GM21390 (cell line): Measurements from ENCODE around the gene FAM9C.
"Not testable (repeated sequence)": the region's sequence is repeated elsewhere in the genome, so short reads cannot be mapped to it uniquely, and the experiment has no call there.

ENCODE experiments used
- ATAC-seq: cut with Tn5 transposase; IDR thresholded peaks from one replicate; pipeline ENCODE4 v1.9.1; 2021; ENCODE audit not compliant: unreplicated experiment

The FAM9C gene

GRCh38 chrX:13076176-13076961, 31.9 kb upstream of the FAM9C start:
- ATAC-seq, result no peak

- peak; percentile 66 for ATAC-seq
These were observed 30.2 kb upstream of the FAM9C start for GRCh38 chrX:13074297-13075262.

GRCh38 chrX:13069771-13070416, 25.5 kb upstream of the FAM9C start:
- ATAC-seq, result no peak

DNA sequence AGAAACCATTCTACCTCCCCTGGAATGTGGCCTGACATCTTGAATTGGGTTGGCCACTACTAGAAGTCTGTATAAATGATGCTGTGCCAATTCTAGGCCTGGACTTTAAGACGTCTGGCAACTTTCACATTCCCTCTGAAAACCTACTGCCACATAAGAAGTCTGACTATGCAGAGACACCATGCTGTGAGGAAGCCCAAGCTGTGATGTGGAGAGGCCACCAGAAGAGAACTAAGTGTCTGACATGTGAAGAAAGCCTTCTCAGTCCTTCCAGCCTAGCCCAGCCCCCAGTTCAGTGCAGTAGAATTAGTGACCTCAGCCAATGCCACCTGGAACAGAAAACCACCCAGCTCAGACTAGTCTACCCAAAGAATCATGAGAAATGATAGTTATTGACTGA, 24.2 kb upstream of the FAM9C start:
- no peak for ATAC-seq

GRCh38 chrX:13067773-13068172, 23.4 kb upstream of the FAM9C start:
- ATAC-seq, result no peak

- no peak for ATAC-seq
These were observed 22.0 kb upstream of the FAM9C start for GRCh38 chrX:13066391-13066790.

GRCh38 chrX:13064599-13065143, 20.3 kb upstream of the FAM9C start:
- ATAC-seq, result no peak

DNA sequence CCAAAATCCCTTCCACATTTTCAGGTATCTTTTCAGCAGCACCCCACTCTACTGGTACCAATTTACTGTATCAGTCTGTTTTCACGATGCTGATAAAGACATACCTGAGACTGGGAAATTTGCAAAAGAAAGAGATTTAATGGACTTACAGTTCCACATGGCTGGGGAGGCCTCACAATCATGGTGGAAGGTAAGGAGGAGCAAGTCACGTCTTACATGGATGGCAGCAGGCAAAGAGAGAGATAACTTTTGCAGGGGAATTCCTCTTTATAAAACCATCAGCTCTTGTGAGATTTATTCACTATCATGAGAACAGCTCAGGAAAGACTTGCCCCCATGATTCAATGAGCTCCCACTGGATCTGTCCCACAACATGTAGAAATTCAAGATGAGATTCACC, 18.7 kb upstream of the FAM9C start:
- ATAC-seq, result not testable (repeated sequence)

DNA sequence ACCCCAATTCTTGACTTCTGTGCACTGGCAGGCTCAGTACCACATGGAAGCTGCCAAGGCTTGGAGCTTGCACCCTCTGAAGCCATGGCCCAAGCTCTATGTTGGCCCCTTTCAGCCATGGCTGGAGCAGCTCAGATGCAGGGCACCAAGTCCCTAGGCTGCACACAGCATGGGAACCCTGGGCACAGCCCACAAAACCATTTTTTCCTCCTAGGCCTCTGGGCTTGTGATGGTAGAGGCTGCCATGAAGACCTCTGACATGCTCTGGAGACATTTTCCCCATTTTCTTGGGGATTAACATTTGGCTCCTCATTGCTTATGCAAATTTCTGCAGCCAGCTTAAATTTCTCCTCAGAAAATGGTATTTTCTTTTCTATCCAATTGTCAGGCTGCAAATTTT, 17.9 kb upstream of the FAM9C start:
- not testable (repeated sequence) for ATAC-seq

DNA sequence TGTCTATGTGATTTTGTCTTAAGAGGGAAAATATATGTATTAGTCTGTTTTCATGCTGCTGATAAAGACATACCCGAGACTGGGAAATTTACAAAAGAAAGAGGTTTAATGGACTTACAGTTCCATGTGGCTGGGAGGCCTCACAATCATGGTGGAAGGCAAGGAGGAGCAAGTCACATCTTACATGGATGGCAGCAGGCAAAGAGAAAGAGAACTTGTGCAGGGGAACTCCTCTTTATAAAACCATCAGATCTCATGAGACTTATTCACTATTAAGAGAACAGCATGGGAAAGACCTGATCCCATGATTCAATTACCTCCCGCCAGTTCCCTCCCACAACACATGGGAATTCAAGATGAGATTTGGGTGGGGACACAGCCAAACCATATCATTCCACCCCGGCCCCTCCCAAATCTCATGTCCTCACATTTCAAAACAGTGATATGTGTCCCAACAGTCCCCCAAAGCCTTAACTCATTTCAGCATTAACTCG, 16.8 kb upstream of the FAM9C start:
- ATAC-seq, result not testable (repeated sequence)

GRCh38 chrX:13059637-13060499, 15.4 kb upstream of the FAM9C start:
- ATAC-seq, result no peak

- ATAC-seq, result no peak
These were observed 11.1 kb upstream of the FAM9C start for GRCh38 chrX:13055486-13055885.

DNA sequence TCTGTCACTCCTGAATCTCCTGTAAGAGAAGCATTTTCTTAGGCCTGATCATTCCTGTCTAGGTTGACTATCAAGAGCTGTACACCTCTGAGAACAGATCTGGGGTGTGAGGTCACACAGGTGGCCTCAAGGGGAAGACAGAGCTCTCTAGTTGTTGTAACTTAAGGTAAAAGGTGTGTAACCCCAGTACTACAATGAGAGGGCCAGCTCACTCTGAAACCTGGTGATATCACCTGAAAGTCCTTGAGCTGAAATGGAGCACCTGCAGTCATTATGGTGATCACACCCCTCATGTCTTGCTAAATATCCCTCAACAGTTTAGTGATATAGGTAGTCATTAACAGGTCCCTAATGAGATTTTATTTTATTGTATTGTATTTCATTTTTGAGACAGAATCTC, 8.8 kb upstream of the FAM9C start:
- no peak for ATAC-seq

GRCh38 chrX:13051529-13052172, 7.2 kb upstream of the FAM9C start:
- ATAC-seq, result peak; percentile 82

GRCh38 chrX:13051167-13051528, 6.7 kb upstream of the FAM9C start:
- ATAC-seq, result no peak

GRCh38 chrX:13050151-13050550, 5.7 kb upstream of the FAM9C start:
- ATAC-seq, result no peak

DNA sequence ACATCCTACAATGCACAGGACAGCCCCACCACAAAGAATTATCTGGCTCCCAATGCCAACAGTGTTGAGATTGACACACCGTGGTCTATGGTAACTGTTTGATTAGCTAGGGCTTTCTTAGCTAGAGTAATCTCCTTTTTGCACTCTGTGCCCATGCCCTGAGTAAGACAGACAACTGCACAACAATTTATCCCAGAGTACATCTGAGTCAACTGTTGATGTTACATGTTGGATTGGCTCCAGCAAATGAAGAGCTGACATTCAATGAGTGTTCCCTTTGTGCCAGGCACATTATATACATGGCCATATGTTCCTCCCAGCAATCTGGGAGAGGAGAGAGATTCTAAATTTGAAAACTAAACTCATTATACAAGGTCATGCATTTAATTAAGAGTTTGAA, 3.9 kb upstream of the FAM9C start:
- ATAC-seq, result no peak

- ATAC-seq, result no peak
These were observed 3.3 kb upstream of the FAM9C start for GRCh38 chrX:13047759-13048158.

- no peak for ATAC-seq
These were observed 1.9 kb upstream of the FAM9C start for GRCh38 chrX:13046141-13046855.
